ENCODE results near the gene TMEM61. TPM values are rescaled to one million over a fixed set of nuclear protein-coding genes. Genes with fewer than 3 reads are reported as not detected.

Gene TMEM61
- total RNA-seq (2022; extraction: Qiagen RNA extraction), result 0.66 to 1.8 TPM (median 1.2 TPM) in 5 replicates

DNA sequence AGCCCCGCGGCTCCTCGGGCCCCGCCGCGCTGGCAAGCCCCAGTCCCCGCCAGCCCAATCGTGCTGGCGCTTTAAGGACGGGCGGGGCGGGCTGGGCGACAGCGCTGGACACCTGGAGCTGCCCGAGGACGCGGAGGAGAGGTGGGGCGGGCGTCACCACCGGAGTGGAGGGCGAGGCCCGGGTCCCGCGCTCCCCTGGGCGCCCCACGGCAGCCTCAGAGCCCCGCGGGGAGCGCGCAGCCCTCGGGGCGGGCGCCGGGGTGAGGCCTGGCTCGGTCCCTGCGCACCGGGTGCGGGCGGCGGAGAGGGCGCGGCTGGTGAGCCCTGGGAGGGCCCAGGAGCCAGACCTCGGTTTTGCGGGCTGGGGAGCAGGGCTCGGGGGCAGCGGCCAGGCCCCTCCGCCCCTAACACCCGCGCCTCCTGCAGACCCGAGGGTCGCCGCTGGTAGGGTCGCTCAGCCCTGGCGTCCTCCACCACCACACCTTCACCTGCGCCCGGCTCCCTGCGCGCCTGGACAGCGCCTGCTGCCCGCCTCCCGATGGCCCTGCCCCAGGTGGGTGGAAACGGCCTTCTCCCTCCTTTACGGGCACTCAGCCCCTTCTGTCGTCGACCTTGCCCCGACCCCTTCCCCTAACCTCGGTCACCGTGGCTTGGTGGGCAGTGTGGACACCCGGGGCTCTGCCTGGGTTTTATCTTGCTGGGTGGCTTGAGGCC, at the start of gene TMEM61:
TSS of gene TMEM61 (plus strand) at position 101 of the 714 bp plus-strand sequence. CDS start at position 539, 438 bp downstream.

DNA sequence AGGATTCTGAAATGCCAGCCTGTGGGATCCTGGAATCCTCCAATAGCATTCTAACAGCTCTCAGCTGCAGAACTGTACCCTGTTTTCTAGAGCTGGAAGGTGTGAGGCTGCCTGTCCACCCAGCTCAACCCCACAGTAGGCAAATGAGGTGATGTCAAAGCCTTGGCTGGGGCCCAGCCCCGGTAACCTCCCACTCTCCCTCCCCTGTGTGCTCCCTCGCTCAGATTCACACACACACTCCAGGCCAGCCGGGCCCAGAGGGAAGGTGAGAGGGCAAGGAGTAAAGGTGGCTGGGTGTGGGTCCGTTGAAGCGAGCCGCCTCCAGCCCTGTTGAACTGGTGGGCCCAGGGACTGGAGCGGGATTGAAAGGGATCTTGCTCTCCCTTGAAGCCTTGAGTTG, 18.2 kb downstream of the TMEM61 start, which contains the start of gene BSND:
TSS of gene BSND (plus strand) at position 257 of the 400 bp plus-strand sequence. CDS start 254 bp downstream, outside the sequence.

DNA sequence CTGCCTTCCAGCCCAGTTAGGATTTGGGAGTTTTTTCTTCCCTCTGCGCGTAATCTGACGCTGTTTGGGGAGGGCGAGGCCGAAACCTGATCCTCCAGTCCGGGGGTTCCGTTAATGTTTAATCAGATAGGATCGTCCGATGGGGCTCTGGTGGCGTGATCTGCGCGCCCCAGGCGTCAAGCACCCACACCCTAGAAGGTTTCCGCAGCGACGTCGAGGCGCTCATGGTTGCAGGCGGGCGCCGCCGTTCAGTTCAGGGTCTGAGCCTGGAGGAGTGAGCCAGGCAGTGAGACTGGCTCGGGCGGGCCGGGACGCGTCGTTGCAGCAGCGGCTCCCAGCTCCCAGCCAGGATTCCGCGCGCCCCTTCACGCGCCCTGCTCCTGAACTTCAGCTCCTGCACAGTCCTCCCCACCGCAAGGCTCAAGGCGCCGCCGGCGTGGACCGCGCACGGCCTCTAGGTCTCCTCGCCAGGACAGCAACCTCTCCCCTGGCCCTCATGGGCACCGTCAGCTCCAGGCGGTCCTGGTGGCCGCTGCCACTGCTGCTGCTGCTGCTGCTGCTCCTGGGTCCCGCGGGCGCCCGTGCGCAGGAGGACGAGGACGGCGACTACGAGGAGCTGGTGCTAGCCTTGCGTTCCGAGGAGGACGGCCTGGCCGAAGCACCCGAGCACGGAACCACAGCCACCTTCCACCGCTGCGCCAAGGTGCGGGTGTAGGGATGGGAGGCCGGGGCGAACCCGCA, 59.1 kb downstream of the TMEM61 start, which contains the start of gene PCSK9:
TSS of gene PCSK9 (plus strand) at position 207 of the 741 bp plus-strand sequence. CDS start at position 497, 290 bp downstream.

Other genes starting within 250 kb of the TMEM61 start
- gene PARS2, start 216.1 kb upstream of the TMEM61 start, total RNA-seq (2022; extraction: Qiagen RNA extraction), result 4.5 to 5.2 TPM (median 4.8 TPM) in 5 replicates
- gene TTC22, start 179.3 kb upstream of the TMEM61 start, total RNA-seq (2022; extraction: Qiagen RNA extraction), result 0.02 TPM in 1 of 5 replicates, not detected in the others
- gene DHCR24, start 93.4 kb upstream of the TMEM61 start, total RNA-seq (2022; extraction: Qiagen RNA extraction), result 45.8 to 49.9 TPM (median 48.3 TPM) in 5 replicates
- not detected in 5 replicates for gene BSND, start 18.3 kb downstream of the TMEM61 start, total RNA-seq (2022; extraction: Qiagen RNA extraction)
- gene PCSK9, start 58.9 kb downstream of the TMEM61 start, total RNA-seq (2022; extraction: Qiagen RNA extraction), result 2.0 to 3.3 TPM (median 2.7 TPM) in 5 replicates
- gene USP24, start 234.7 kb downstream of the TMEM61 start, total RNA-seq (2022; extraction: Qiagen RNA extraction), result 12.7 to 14.6 TPM (median 14.0 TPM) in 5 replicates